Endothelial cell of umbilical vein (primary cell): ENCODE data around the gene NDUFA7.

Source experiments
- EZH2 ChIP-seq: IDR thresholded peaks from 2 replicates; pipeline ENCODE4 v1.6.1; 2012; ENCODE audit warnings: borderline replicate concordance, low read depth, mild to moderate bottlenecking, moderate library complexity, low read length, inconsistent platforms; ENCODE audit not compliant: severe bottlenecking
- POLR2A ChIP-seq: IDR thresholded peaks from 2 replicates; pipeline ENCODE4 v1.6.1; 2012; ENCODE audit warnings: low read depth, mild to moderate bottlenecking, control low read depth, low read length
- POLR2AphosphoS5 ChIP-seq: IDR thresholded peaks from 2 replicates; pipeline ENCODE4 v1.6.1; 2012; ENCODE audit warnings: low read depth, mild to moderate bottlenecking, control low read depth, low read length, moderate library complexity; ENCODE audit not compliant: insufficient read depth
- TF ChIP-seq, protein P1 (sequence below): IDR thresholded peaks from 2 replicates; pipeline ENCODE4 v1.6.1; 2011; ENCODE audit not compliant: insufficient read depth, insufficient read length
- TF ChIP-seq, protein P2 (sequence below), 2 donors: IDR thresholded peaks; 1 replicate in 1 of 2; 2 replicates in 1 of 2; pipeline ENCODE4 v1.5.1; 2011; ENCODE audit warnings: low read length in 2 of 2, mild to moderate bottlenecking in 2 of 2, moderate library complexity in 2 of 2, control low read depth in 1 of 2, inconsistent platforms in 1 of 2, low read depth in 1 of 2; ENCODE audit not compliant: insufficient read depth in 1 of 2; ENCODE audit errors: extremely low read depth in 1 of 2

DNA sequence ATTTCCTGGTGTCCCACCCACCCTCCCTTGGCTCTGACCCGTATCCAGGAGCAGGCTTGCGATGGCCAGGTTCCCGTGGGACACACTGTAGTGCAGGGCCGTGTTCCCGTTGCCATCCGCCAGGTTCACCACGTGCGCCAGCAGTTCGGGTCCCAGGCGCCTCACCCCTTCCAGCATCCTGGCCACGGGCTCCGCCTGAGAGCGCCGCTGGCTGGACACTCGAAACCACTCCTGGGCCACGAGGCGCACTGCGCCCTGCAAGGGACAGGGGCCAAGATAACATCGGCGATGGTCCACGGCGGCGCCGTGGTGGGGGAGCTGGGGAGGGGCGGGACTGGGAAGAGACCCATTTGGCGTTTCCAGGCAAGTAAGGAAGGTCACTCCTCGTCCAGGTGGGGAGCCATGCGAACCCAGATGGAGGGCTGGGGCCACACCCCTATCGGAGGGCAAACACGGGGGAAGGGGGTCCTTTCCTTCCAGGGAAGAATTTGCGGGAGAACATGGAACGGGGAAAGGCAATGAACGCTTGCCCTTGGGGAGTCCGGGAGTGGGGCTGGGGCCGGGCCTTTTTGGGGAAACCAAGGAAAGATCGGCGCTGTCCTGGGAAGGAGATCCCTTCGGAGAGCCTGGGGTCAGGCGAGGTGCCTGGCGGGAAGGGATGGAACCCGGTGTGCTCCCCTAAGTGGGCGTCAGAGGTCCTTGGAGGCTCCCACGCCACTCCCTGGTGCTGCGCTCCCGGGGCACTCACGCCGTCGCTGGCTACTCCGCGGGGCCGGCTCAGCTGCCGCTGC is 12.0 kb upstream of the NDUFA7 start:
- no peak for TF ChIP-seq EZH2
- TF ChIP-seq POLR2A: no peak
- TF ChIP-seq, protein P1, sequence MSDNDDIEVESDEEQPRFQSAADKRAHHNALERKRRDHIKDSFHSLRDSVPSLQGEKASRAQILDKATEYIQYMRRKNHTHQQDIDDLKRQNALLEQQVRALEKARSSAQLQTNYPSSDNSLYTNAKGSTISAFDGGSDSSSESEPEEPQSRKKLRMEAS: no peak
- TF ChIP-seq, protein P2, sequence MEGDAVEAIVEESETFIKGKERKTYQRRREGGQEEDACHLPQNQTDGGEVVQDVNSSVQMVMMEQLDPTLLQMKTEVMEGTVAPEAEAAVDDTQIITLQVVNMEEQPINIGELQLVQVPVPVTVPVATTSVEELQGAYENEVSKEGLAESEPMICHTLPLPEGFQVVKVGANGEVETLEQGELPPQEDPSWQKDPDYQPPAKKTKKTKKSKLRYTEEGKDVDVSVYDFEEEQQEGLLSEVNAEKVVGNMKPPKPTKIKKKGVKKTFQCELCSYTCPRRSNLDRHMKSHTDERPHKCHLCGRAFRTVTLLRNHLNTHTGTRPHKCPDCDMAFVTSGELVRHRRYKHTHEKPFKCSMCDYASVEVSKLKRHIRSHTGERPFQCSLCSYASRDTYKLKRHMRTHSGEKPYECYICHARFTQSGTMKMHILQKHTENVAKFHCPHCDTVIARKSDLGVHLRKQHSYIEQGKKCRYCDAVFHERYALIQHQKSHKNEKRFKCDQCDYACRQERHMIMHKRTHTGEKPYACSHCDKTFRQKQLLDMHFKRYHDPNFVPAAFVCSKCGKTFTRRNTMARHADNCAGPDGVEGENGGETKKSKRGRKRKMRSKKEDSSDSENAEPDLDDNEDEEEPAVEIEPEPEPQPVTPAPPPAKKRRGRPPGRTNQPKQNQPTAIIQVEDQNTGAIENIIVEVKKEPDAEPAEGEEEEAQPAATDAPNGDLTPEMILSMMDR (IDR thresholded peaks at IDR 0.05; ENCODE audit: extremely low read depth in 1 of 2, insufficient read depth in 1 of 2, low read depth in 1 of 2, low read length in 2 of 2): no peak
- no peak for TF ChIP-seq POLR2AphosphoS5
